OCI-LY7 (cell line): ENCODE data around the gene CD248. TPM values are rescaled to one million over a fixed set of nuclear protein-coding genes. Genes with fewer than 3 reads are reported as not detected.

Experiments used
- BruUV-seq: library from RNA; stranded (reverse); fragments of 400-500 nt; replicated peaks from 2 replicates; lab custom pipeline; 2021; lab: Mats Ljungman, UMichigan
- CTCF ChIA-PET: fragments of 300-600 bp; sonication (Branson Sonifier 250); formaldehyde crosslinking; loops from one replicate; lab custom pipeline; 2022; ENCODE audit warnings: antibody characterized with exemption; ENCODE audit not compliant: unreplicated experiment; lab: Charles Lee
- POLR2A ChIA-PET: fragments of 300-600 bp; sonication (Branson Sonifier 250); formaldehyde crosslinking; loops from one replicate; lab custom pipeline; 2022; ENCODE audit warnings: antibody characterized with exemption; lab: Charles Lee
- DNase-seq: peaks from one replicate; pipeline ENCODE4 v3.0.0-alpha.2; 2015; ENCODE audit warnings: low spot score
- H2AFZ ChIP-seq: fragments of 200-600 bp; sonication (generic), shearing (Covaris generic); 2 replicates; pipeline ENCODE4 v1.6.1; 2014; ENCODE audit warnings: mild to moderate bottlenecking, antibody characterized with exemption, low read length, moderate library complexity
- H3K27ac ChIP-seq: fragments of 200-600 bp; sonication (generic); 2 replicates; pipeline ENCODE4 v1.5.1; 2014; ENCODE audit warnings: mixed run types, low read depth, mild to moderate bottlenecking, moderate library complexity, low read length, inconsistent platforms; ENCODE audit not compliant: poor library complexity, severe bottlenecking
- H3K36me3 ChIP-seq: fragments of 200-600 bp; sonication (generic); 2 replicates; pipeline ENCODE4 v1.6.1; 2014; ENCODE audit warnings: mild to moderate bottlenecking, antibody characterized with exemption, low read length, moderate library complexity, mixed read lengths; ENCODE audit not compliant: insufficient read depth
- H3K4me1 ChIP-seq: fragments of 200-600 bp; sonication (generic); 2 replicates; pipeline ENCODE4 v1.5.1; 2014; ENCODE audit warnings: mild to moderate bottlenecking, low read length; ENCODE audit not compliant: insufficient read depth, poor library complexity, severe bottlenecking
- H3K4me2 ChIP-seq: fragments of 200-600 bp; sonication (generic); 2 replicates; pipeline ENCODE4 v1.6.1; 2014; ENCODE audit warnings: mild to moderate bottlenecking, low read length
- H3K4me3 ChIP-seq: fragments of 200-600 bp; sonication (generic); 2 replicates; pipeline ENCODE4 v1.5.1; 2014; ENCODE audit warnings: mild to moderate bottlenecking, low read depth, low read length; ENCODE audit not compliant: poor library complexity, severe bottlenecking
- H3K79me2 ChIP-seq: fragments of 200-600 bp; sonication (generic); 2 replicates; pipeline ENCODE4 v1.6.1; 2016; ENCODE audit warnings: low read depth, mild to moderate bottlenecking, low read length, moderate library complexity, mixed read lengths; ENCODE audit not compliant: insufficient read depth
- H3K9me2 ChIP-seq: fragments of 200-600 bp; sonication (generic); 2 replicates; pipeline ENCODE4 v1.6.1; 2016; ENCODE audit warnings: mild to moderate bottlenecking, low read length, mixed read lengths; ENCODE audit not compliant: insufficient read depth
- H3K9me3 ChIP-seq: fragments of 200-600 bp; sonication (generic); 2 replicates; pipeline ENCODE4 v1.6.1; 2014; ENCODE audit warnings: mild to moderate bottlenecking, mixed run types, low read length, mixed read lengths
- H4K20me1 ChIP-seq: fragments of 200-600 bp; sonication (generic); 2 replicates; pipeline ENCODE4 v1.6.1; 2014; ENCODE audit warnings: mild to moderate bottlenecking, antibody characterized with exemption, low read length, moderate library complexity, mixed read lengths; ENCODE audit not compliant: insufficient read depth
- CTCF ChIP-seq: fragments of 200-600 bp; sonication (generic); conservative IDR thresholded peaks from 2 replicates; pipeline ENCODE4 v1.5.1; 2014; ENCODE audit warnings: mild to moderate bottlenecking, antibody characterized with exemption, low read length, moderate library complexity, mixed read lengths
- EZH2phosphoT487 ChIP-seq: fragments of 200-600 bp; sonication (generic); IDR thresholded peaks from 2 replicates; pipeline ENCODE4 v1.6.1; 2018; ENCODE audit warnings: low read depth, borderline replicate concordance, mild to moderate bottlenecking, mixed run types, antibody characterized with exemption, low read length, moderate library complexity, mixed read lengths
- intact Hi-C: fragments of 100-400 bp; cut with micrococcal nuclease; formaldehyde crosslinking; loops from one replicate; pipeline ENCODE4 v1.10.0; 2022; ENCODE audit not compliant: unreplicated experiment
- total RNA-seq, 2 experiments: library from RNA; depleted of rRNA in 1 of 2; stranded (reverse); fragments of >200 nt in 1 of 2; shearing (Covaris generic) in 1 of 2; gene quantifications; 2 replicates each; pipeline ENCODE4 v1.2.3, GENCODE V29; 2014 to 2022

CD248 gene
- total RNA-seq, 2 experiments from 2014 or later = 0.46 TPM; not detected in 1

- H3K9me3 ChIP-seq = no peaks in the 10 kb centered on the region
- TF ChIP-seq EZH2phosphoT487 (no peak), CTCF (no peak)
- H3K79me2 ChIP-seq = no peaks in the 10 kb centered on the region
- DNase-seq = no peak
- H3K27ac ChIP-seq = no peak overlapping the region
- no peaks in the 10 kb centered on the region for H3K9me2 ChIP-seq
- H3K4me1 ChIP-seq = peaks cover 14% of the 10 kb centered on the region
- intact Hi-C loops = no loop called here
- H4K20me1 ChIP-seq = no peaks in the 10 kb centered on the region
- peaks cover 51% of the 10 kb centered on the region for H3K36me3 ChIP-seq
- TSS peak; percentile 80 for BruUV-seq
- H2AFZ ChIP-seq = no peak overlapping the region
- CTCF ChIA-PET = interaction anchor here (0.5 kb wide), 1 partner anchor 8 kb away, joined by 3 read pairs; no protein-coding TSS in a partner anchor
- no peak overlapping the region for H3K4me3 ChIP-seq
- H3K4me2 ChIP-seq = 0 out of 2 replicates have a peak overlapping the region, but pooled peaks have one; percentile 2
- POLR2A ChIA-PET = no interaction called here
These were observed 20.5 kb upstream of the CD248 start for GRCh38 chr11:66337103-66337899.

- CTCF ChIA-PET = interaction anchor here (0.6 kb wide), 1 partner anchor 24 kb away, joined by 3 read pairs; no protein-coding TSS in a partner anchor
- Histone ChIP-seq H2AFZ (no peak within 1 kb of the TSS), H3K79me2 (no peaks in the 10 kb centered on the region), H3K4me1 (peaks cover 14% of the 10 kb centered on the region), H3K36me3 (peaks cover 49% of the 10 kb centered on the region), H3K4me3 (no peak within 1 kb of the TSS), H3K4me2 (peak within 1 kb of the TSS; percentile 2; the same call in 1 of the 2 replicates), H3K9me3 (no peaks in the 10 kb centered on the region), H3K9me2 (no peaks in the 10 kb centered on the region), H3K27ac (no peak within 1 kb of the TSS), H4K20me1 (no peaks in the 10 kb centered on the region)
- POLR2A ChIA-PET = no interaction called here
- intact Hi-C loops = no loop called here
- DNase-seq = peak; percentile 39
- BruUV-seq = no TSS peak
- TF ChIP-seq CTCF (peak; percentile 61), EZH2phosphoT487 (no peak)
These were observed 19.6 kb upstream of the CD248 start, which contains the start of gene RIN1 for GRCh38 chr11:66336234-66337102. Gene RIN1 (minus strand): TSS chr11:66336434. CDS start chr11:66336402, 32 bp downstream.
